Fibroblast of lung (primary cell): ENCODE results near the gene CHST8.

Experiments used
- EZH2 ChIP-seq: IDR thresholded peaks from 2 replicates; pipeline ENCODE4 v1.5.1; 2012; ENCODE audit warnings: low read length, control low read depth, mild to moderate bottlenecking; ENCODE audit errors: missing control alignments
- TF ChIP-seq, protein P1 (sequence below), 2 donors: IDR thresholded peaks in 1 of 2; conservative IDR thresholded peaks in 1 of 2; 1 replicate in 1 of 2; 2 replicates in 1 of 2; pipeline ENCODE4 v1.5.1; 2011 to 2012; ENCODE audit warnings: low read length in 2 of 2, control low read depth in 1 of 2, inconsistent platforms in 1 of 2, low read depth in 1 of 2, mild to moderate bottlenecking in 1 of 2

DNA sequence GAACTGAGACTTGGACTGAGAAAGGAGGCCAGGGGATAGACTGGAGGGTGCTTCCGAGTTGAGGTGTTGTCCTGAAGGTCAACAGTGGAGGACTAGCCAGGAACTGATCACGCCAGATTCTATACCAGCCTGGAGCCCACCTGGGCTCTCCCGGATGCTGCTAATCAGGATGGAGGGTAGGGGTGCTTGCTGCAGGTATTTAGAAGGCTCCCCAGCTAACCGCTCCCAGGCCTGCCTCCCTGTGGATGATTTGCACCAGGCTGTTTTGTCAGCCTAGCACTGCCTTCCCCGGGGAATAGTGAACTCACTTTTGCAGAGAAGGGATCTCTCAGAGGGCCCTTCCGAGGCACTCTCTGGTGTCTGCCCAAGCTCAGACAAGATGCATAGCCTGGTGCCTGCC is 114.4 kb downstream of the CHST8 start:
- TF ChIP-seq, protein P1, sequence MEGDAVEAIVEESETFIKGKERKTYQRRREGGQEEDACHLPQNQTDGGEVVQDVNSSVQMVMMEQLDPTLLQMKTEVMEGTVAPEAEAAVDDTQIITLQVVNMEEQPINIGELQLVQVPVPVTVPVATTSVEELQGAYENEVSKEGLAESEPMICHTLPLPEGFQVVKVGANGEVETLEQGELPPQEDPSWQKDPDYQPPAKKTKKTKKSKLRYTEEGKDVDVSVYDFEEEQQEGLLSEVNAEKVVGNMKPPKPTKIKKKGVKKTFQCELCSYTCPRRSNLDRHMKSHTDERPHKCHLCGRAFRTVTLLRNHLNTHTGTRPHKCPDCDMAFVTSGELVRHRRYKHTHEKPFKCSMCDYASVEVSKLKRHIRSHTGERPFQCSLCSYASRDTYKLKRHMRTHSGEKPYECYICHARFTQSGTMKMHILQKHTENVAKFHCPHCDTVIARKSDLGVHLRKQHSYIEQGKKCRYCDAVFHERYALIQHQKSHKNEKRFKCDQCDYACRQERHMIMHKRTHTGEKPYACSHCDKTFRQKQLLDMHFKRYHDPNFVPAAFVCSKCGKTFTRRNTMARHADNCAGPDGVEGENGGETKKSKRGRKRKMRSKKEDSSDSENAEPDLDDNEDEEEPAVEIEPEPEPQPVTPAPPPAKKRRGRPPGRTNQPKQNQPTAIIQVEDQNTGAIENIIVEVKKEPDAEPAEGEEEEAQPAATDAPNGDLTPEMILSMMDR (conservative IDR thresholded peaks at IDR 0.05 in 1 of 2, IDR thresholded peaks at IDR 0.05 in 1 of 2; ENCODE audit: low read depth in 1 of 2, low read length in 2 of 2), result no peak
- no peak for TF ChIP-seq EZH2
